ENCODE results near the gene AHRR. TPM values are rescaled to one million over a fixed set of nuclear protein-coding genes. Genes with fewer than 3 reads are reported as not detected.
"Not testable (repeated sequence)": the region's sequence is repeated elsewhere in the genome, so short reads cannot be mapped to it uniquely, and the experiment has no call there.

AHRR gene
- total RNA-seq, 1 donor from 2014 or later = 2.0 TPM

- TF ChIP-seq CTCF (IDR thresholded peaks at IDR 0.05; ENCODE audit: partially characterized antibody, unreplicated experiment) = no peak
- no peak for DNase-seq
- no peaks in the 10 kb centered on the region for H3K36me3 Mint-ChIP-seq (ENCODE audit: unreplicated experiment)
- H3K27ac Mint-ChIP-seq (ENCODE audit: unreplicated experiment) = no peak overlapping the region
- no peaks in the 10 kb centered on the region for H3K9me3 Mint-ChIP-seq (ENCODE audit: unreplicated experiment)
- H3K27me3 Mint-ChIP-seq (ENCODE audit: unreplicated experiment) = peaks cover 3% of the 10 kb centered on the region
- H3K4me1 Mint-ChIP-seq (ENCODE audit: low read depth, unreplicated experiment) = no peaks in the 10 kb centered on the region
- no peak overlapping the region for H3K4me3 Mint-ChIP-seq (ENCODE audit: unreplicated experiment)
Observed at GRCh38 chr5:485113-485945, 163.8 kb downstream of the AHRR start.

GRCh38 chr5:485946-486491, 164.5 kb downstream of the AHRR start:
- Mint-ChIP-seq H3K27ac (ENCODE audit: unreplicated experiment) (no peak overlapping the region), H3K4me1 (ENCODE audit: low read depth, unreplicated experiment) (no peaks in the 10 kb centered on the region)

GRCh38 chr5:486597-486996, 165.1 kb downstream of the AHRR start:
- H3K4me3 Mint-ChIP-seq (ENCODE audit: unreplicated experiment); H3K9me3 Mint-ChIP-seq (ENCODE audit: unreplicated experiment); DNase-seq; H3K27me3 Mint-ChIP-seq (ENCODE audit: unreplicated experiment); H3K27ac Mint-ChIP-seq (ENCODE audit: unreplicated experiment); H3K4me1 Mint-ChIP-seq (ENCODE audit: low read depth, unreplicated experiment); H3K36me3 Mint-ChIP-seq (ENCODE audit: unreplicated experiment): not testable (repeated sequence)

More at GRCh38 chr5:485946-486491, 164.5 kb downstream of the AHRR start:
- peaks cover 3% of the 10 kb centered on the region for H3K27me3 Mint-ChIP-seq (ENCODE audit: unreplicated experiment)
- no peak for TF ChIP-seq CTCF (IDR thresholded peaks at IDR 0.05; ENCODE audit: partially characterized antibody, unreplicated experiment)
- no peaks in the 10 kb centered on the region for H3K9me3 Mint-ChIP-seq (ENCODE audit: unreplicated experiment)
- DNase-seq = no peak
- H3K4me3 Mint-ChIP-seq (ENCODE audit: unreplicated experiment) = no peak overlapping the region
- no peaks in the 10 kb centered on the region for H3K36me3 Mint-ChIP-seq (ENCODE audit: unreplicated experiment)

Other genes starting within 250 kb of the AHRR start
- gene PLEKHG4B, start 229.5 kb upstream of the AHRR start, total RNA-seq (ENCODE audit: unreplicated experiment) = 49.4 TPM
- not detected for gene LRRC14B, start 130.2 kb upstream of the AHRR start, total RNA-seq (ENCODE audit: unreplicated experiment)
- 11.9 TPM for gene CCDC127, start 103.6 kb upstream of the AHRR start, total RNA-seq (ENCODE audit: unreplicated experiment)
- gene SDHA, start 103.4 kb upstream of the AHRR start, total RNA-seq (ENCODE audit: unreplicated experiment) = 81.3 TPM
- gene PDCD6, start 50.1 kb upstream of the AHRR start, total RNA-seq (ENCODE audit: unreplicated experiment) = 56.9 TPM
- 55.4 TPM for gene EXOC3, start 121.5 kb downstream of the AHRR start, total RNA-seq (ENCODE audit: unreplicated experiment)
- gene SLC9A3, start 202.7 kb downstream of the AHRR start, total RNA-seq (ENCODE audit: unreplicated experiment) = 1.1 TPM

All from glutamatergic neuron (in vitro differentiated cells).